IPS DF 6.9 (cell line): ENCODE data around the gene CBFA2T2.

Experiments used
- DNase-seq: peaks from one replicate; pipeline ENCODE4 v3.0.0-alpha.2; 2013; ENCODE audit warnings: low read depth, low spot score
- H3K27ac ChIP-seq: one replicate; pipeline ENCODE4 v1.5.1; 2013; ENCODE audit warnings: low read length, control low read depth
- H3K27me3 ChIP-seq: 2 replicates; pipeline ENCODE4 v1.6.1; 2013; ENCODE audit warnings: mild to moderate bottlenecking, low read length; ENCODE audit not compliant: control insufficient read depth, insufficient read depth
- H3K36me3 ChIP-seq: 2 replicates; pipeline ENCODE4 v1.6.1; 2013; ENCODE audit warnings: low read length; ENCODE audit not compliant: control insufficient read depth, insufficient read depth
- H3K4me1 ChIP-seq: 2 replicates; pipeline ENCODE4 v1.6.1; 2013; ENCODE audit warnings: low read length; ENCODE audit not compliant: control insufficient read depth, insufficient read depth
- H3K4me3 ChIP-seq: 2 replicates; pipeline ENCODE4 v1.5.1; 2013; ENCODE audit warnings: mild to moderate bottlenecking, low read length
- H3K9me3 ChIP-seq: 2 replicates; pipeline ENCODE4 v1.6.1; 2013; ENCODE audit warnings: low read length, inconsistent platforms; ENCODE audit not compliant: control insufficient read depth, insufficient read depth
- WGBS: extraction: QIAGEN DNeasy Blood & Tissue Kit; methylation state at CpG from one replicate; pipeline ENCODE4 v1.1.7; 2013; ENCODE audit warnings: mixed read lengths, missing lambda C conversion rate; ENCODE audit not compliant: insufficient read length, insufficient coverage; 5-methylcytosine and 5-hydroxymethylcytosine counted together

The CBFA2T2 gene

GRCh38 chr20:33600981-33601380, 111.1 kb downstream of the CBFA2T2 start:
- WGBS, result no CpG with 5 or more reads among the region's 8 CpGs
- no peaks in the 10 kb centered on the region; the same call in 1 of the 2 replicates for H3K4me1 ChIP-seq

GRCh38 chr20:33601861-33602260, 112.0 kb downstream of the CBFA2T2 start:
- no peaks in the 10 kb centered on the region for H3K9me3 ChIP-seq
- no CpG with 5 or more reads among the region's 5 CpGs for WGBS
- H3K4me3 ChIP-seq, result no peak overlapping the region
- no peaks in the 10 kb centered on the region; the same call in 1 of the 2 replicates for H3K4me1 ChIP-seq
- H3K27me3 ChIP-seq, result no peaks in the 10 kb centered on the region
- DNase-seq, result no peak
- no peaks in the 10 kb centered on the region; the same call in 1 of the 2 replicates for H3K36me3 ChIP-seq
- no peak overlapping the region for H3K27ac ChIP-seq

More at GRCh38 chr20:33600981-33601380, 111.1 kb downstream of the CBFA2T2 start:
- Histone ChIP-seq H3K4me3 (no peak overlapping the region), H3K36me3 (no peaks in the 10 kb centered on the region), H3K27ac (no peak overlapping the region), H3K27me3 (no peaks in the 10 kb centered on the region), H3K9me3 (no peaks in the 10 kb centered on the region)
- no peak for DNase-seq

GRCh38 chr20:33602826-33603590, 113.1 kb downstream of the CBFA2T2 start:
- H3K9me3 ChIP-seq, result no peaks in the 10 kb centered on the region
- H3K4me1 ChIP-seq, result no peaks in the 10 kb centered on the region; the same call in 1 of the 2 replicates
- no CpG with 5 or more reads among the region's 5 CpGs for WGBS
- H3K36me3 ChIP-seq, result no peaks in the 10 kb centered on the region; the same call in 1 of the 2 replicates
- no peaks in the 10 kb centered on the region for H3K27me3 ChIP-seq
- DNase-seq, result no peak
- no peak overlapping the region for H3K4me3 ChIP-seq
- no peak overlapping the region for H3K27ac ChIP-seq

- H3K27ac ChIP-seq, result no peak overlapping the region
- H3K4me3 ChIP-seq, result no peak overlapping the region
- DNase-seq, result no peak
- no peaks in the 10 kb centered on the region; the same call in 1 of the 2 replicates for H3K4me1 ChIP-seq
- H3K9me3 ChIP-seq, result no peaks in the 10 kb centered on the region
- no peaks in the 10 kb centered on the region; the same call in 1 of the 2 replicates for H3K36me3 ChIP-seq
- WGBS, result no CpG with 5 or more reads among the region's 5 CpGs
- H3K27me3 ChIP-seq, result no peaks in the 10 kb centered on the region
Observed at GRCh38 chr20:33604084-33604990, 114.4 kb downstream of the CBFA2T2 start.

GRCh38 chr20:33604991-33605370, 115.1 kb downstream of the CBFA2T2 start:
- Histone ChIP-seq H3K27me3 (no peaks in the 10 kb centered on the region), H3K9me3 (no peaks in the 10 kb centered on the region), H3K27ac (no peak overlapping the region), H3K4me1 (no peaks in the 10 kb centered on the region; the same call in 1 of the 2 replicates), H3K36me3 (no peaks in the 10 kb centered on the region; the same call in 1 of the 2 replicates), H3K4me3 (no peak overlapping the region)
- no peak for DNase-seq
- WGBS, result no CpG with 5 or more reads among the region's 1 CpG

- no peaks in the 10 kb centered on the region for H3K27me3 ChIP-seq
- no peaks in the 10 kb centered on the region; the same call in 1 of the 2 replicates for H3K36me3 ChIP-seq
- WGBS, result no CpG with 5 or more reads among the region's 3 CpGs
- no peak for DNase-seq
- H3K9me3 ChIP-seq, result no peaks in the 10 kb centered on the region
- H3K4me1 ChIP-seq, result no peaks in the 10 kb centered on the region; the same call in 1 of the 2 replicates
- no peak overlapping the region for H3K27ac ChIP-seq
- no peak overlapping the region for H3K4me3 ChIP-seq
Observed at GRCh38 chr20:33606118-33606771, 116.3 kb downstream of the CBFA2T2 start.

GRCh38 chr20:33609504-33609903, 119.6 kb downstream of the CBFA2T2 start:
- no peak for DNase-seq
- Histone ChIP-seq H3K27ac (no peak overlapping the region), H3K4me3 (no peak overlapping the region), H3K9me3 (no peaks in the 10 kb centered on the region), H3K36me3 (no peaks in the 10 kb centered on the region; the same call in 1 of the 2 replicates), H3K4me1 (no peaks in the 10 kb centered on the region), H3K27me3 (no peaks in the 10 kb centered on the region; the same call in 1 of the 2 replicates)
- WGBS, result no CpG with 5 or more reads among the region's 2 CpGs

GRCh38 chr20:33611106-33611505, 121.2 kb downstream of the CBFA2T2 start:
- Histone ChIP-seq H3K36me3 (no peaks in the 10 kb centered on the region; the same call in 1 of the 2 replicates), H3K4me3 (no peak overlapping the region), H3K27me3 (no peaks in the 10 kb centered on the region; the same call in 1 of the 2 replicates), H3K9me3 (no peaks in the 10 kb centered on the region), H3K4me1 (no peaks in the 10 kb centered on the region), H3K27ac (no peak overlapping the region)
- DNase-seq, result no peak
- WGBS, result no CpG with 5 or more reads among the region's 5 CpGs

GRCh38 chr20:33612001-33612400, 122.1 kb downstream of the CBFA2T2 start:
- no peaks in the 10 kb centered on the region; the same call in 1 of the 2 replicates for H3K27me3 ChIP-seq
- no peak overlapping the region for H3K27ac ChIP-seq
- H3K4me1 ChIP-seq, result no peaks in the 10 kb centered on the region
- no CpG with 5 or more reads among the region's 4 CpGs for WGBS
- H3K4me3 ChIP-seq, result no peak overlapping the region
- H3K36me3 ChIP-seq, result no peaks in the 10 kb centered on the region
- DNase-seq, result no peak
- no peaks in the 10 kb centered on the region for H3K9me3 ChIP-seq
